Middle frontal gyrus (tissue), 1 donor: ENCODE measurements around the gene ELAVL2.

Experiments
- DNase-seq: peaks from one replicate; pipeline ENCODE4 v3.0.0-alpha.2; 2015; ENCODE audit warnings: low spot score; ENCODE audit errors: extremely low spot score

The ELAVL2 gene

GRCh38 chr9:23821375-23822181 lies 4.5 kb downstream of the ELAVL2 start:
- no peak for DNase-seq

- no peak for DNase-seq
Observed at GRCh38 chr9:23820451-23821374, 5.3 kb downstream of the ELAVL2 start.

GRCh38 chr9:23819403-23819802 lies 6.6 kb downstream of the ELAVL2 start:
- DNase-seq, result no peak

DNA sequence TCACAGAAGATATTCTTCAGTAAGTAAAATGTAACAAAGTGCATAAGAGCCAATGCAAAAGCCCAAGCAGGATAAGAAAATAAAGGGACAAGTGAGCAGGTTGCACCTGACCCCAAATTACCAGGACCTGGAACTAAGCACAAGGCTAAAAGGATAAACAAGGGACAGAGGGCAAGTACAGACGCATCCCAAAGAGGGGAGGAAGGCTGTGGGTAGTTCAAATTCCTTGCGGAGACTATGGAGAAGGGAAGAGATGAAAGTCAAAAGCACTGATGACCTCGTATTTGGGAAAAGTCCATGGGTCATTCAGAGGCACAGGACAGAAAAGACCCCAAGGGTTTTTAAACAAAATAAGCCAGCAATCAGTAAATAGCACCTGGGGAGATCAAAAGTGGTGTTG lies 11.8 kb downstream of the ELAVL2 start:
- no peak for DNase-seq

DNA sequence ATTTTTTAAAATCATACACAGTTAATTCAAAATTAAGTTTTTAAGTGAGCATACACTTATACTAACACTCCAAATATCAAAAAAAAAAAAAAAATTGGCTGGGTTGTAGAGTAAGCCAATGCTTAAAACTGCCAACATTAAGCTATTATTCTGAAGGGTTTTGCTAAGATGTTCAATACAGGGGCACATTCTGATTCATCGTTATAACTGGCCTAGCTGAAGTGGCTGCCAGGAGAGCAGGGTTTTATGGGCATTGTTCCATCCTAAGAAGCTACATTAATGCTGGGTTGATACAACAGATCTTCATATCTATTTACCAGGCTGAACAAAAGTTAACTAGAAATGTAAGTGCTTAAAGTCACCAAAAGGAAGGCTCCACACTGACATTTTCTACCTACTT lies 13.4 kb downstream of the ELAVL2 start:
- DNase-seq, result no peak

- DNase-seq, result no peak
Observed at GRCh38 chr9:23811633-23812032, 14.4 kb downstream of the ELAVL2 start.

DNA sequence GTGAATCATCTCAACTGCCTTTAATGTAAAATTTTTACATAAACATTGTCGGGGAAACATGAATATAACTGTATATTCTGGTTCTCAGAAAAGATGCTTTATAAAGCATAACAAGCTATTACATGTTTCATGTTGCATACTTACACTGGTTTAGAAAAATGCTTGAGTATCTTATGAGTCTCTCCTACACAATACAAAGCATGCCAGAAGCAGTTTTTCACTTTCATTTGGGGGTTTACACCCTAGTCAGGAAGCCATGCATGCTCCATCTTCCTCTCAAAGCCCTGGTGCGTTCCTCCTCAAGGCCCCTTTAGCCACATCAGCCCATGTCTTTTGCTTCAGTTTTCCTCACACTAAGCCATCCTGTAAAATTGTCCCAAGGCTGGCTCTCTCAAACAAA lies 22.8 kb downstream of the ELAVL2 start:
- DNase-seq, result no peak

DNA sequence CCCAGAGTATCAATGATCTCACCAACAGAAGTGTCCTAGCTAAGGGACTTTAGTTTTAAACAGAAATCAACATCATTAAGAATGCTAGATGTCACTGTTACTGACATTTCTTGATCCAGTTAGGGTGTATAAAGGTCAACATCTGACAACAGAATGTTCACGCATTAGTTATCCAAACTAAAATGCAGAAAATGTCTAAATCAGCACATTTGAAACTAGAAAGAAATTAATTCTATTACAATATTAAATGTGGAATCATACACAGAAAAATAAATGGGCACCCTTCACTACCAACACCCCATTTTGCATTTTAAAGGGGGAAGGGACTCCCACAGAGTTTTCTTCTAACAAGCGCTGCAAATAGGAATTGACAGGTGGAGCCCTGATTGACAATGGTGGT lies 24.5 kb downstream of the ELAVL2 start:
- DNase-seq, result no peak

DNA sequence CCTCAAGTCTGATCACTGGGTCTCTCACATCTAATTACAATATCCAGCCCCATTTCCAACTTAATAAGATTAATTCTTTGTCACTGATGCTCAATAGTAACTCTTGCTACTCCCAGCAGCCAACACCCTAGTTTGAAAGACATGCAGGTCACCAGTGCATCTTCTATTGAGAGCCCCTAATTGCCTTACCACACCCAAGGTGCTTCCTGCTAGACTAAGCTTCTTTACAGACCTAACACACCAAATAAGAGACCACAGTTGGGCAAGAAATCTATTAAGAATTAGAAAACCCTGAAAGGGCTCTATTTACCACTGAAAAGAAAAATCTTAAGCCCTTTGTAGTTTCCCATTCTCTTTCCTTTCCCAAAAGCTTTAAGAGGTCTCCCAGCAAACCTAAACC lies 26.5 kb downstream of the ELAVL2 start:
- DNase-seq, result no peak

- no peak for DNase-seq
Observed at GRCh38 chr9:23798325-23798724, 27.7 kb downstream of the ELAVL2 start.

DNA sequence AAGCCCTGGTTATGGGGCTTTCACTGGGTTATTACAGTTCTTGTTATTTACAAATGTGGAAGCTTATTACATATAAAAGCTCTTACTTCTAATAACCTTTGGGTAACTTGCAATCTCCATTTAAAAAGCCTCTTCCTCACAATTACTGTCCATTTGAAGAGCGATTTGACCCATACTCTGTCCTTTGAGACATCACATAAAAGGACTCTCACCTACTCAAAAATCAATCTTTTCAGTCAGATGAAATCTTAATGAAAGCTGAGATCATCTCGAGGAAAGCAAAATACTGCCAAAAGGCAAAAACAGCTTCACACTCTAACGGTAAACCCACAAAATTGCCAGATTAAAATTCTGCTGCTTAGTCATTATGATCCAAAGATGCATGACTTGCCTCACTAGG lies 29.8 kb downstream of the ELAVL2 start:
- no peak for DNase-seq

- DNase-seq, result no peak
Observed at GRCh38 chr9:23790351-23791260, 35.4 kb downstream of the ELAVL2 start.

DNA sequence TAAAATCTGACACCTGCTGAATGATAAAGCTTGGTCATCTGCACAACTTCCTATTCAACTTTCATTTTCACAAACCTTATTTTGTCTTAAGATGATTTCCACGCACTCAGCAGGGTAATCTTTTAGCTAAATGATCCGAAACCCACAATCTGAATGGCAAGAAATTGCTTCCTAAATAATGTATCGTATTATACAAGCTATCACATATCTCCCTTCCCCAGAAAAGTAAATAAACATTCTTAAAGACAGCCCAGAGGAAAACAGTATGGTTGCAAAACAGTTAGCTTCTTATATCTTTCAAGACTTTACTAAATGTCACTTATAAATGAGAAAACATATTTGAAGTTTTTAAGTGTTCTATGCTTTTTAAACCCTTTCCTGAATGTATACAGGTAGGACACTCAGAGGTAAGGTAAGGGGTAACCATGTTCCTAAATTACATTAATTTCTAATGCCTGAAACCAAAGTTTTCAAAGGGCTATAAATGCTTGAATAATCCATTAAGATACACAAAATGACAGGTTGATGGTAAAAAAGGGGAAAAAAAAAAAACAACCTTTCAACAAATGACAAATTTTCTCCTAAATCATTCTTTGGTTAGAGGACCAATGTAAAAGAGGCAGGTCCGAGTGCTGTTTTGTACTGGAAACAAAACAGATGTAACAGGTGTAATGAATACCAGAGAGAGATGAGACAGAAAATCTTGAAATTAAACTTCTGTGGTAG lies 36.3 kb downstream of the ELAVL2 start:
- DNase-seq, result no peak

DNA sequence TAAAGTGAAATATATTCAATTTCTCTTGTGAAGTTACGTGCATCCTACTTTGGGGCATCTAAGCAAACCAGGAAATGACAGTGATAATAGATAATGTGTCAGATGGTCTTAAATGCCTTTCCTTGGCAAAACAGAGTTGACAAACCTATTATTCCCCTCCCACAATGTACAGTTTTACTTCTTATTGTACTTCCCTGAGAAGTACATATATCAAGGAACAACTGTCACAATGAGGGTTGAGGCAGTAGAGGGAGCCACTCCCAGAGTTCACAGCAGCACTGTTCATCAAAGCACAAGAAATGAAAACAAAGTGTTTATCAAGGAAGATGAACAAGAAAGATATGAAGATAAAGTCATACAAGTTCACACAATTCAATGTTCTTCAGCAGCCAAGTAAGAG lies 41.1 kb downstream of the ELAVL2 start:
- DNase-seq, result no peak

DNA sequence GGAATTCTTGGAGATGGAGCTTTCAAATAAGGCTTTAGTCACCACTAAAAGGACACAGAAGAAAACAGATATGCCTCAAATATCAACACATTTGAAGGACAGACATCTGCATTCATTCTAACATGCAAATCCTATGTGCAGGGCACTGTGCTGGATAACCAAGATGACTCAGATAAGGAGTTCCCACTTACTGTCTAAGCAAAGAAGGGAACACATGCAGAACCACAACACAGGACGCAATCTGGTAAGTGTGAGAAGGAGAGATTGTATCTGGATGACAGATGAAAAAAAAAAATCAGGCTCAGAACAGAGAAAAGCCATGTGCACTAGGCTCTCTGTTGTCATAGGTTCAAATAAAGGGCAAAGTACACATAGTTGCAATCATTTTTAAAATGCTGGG lies 42.5 kb downstream of the ELAVL2 start:
- DNase-seq, result no peak

GRCh38 chr9:23779220-23779619 lies 46.8 kb downstream of the ELAVL2 start:
- DNase-seq, result no peak

- no peak for DNase-seq
Observed at GRCh38 chr9:23777328-23777727, 48.7 kb downstream of the ELAVL2 start.

DNA sequence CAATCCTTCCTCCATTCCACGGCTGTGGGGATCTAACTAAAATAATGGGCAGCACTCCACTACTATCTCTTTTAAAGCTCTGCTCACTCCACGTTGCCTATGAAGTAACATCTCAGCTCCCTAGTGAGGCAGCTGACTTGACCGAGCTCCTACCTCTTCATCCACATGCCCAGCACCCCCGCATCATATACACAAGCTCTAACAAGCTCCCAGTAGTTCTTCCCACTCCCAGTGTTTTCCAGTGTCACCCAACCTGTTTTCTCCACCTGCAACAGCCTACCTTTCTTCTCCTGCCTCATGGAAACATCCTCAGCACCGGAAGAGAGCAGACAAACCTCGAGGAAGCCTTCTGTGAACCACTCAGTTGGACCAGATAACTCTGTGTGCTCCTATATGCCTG lies 50.5 kb downstream of the ELAVL2 start:
- no peak for DNase-seq

- no peak for DNase-seq
Observed at GRCh38 chr9:23774266-23774665, 51.8 kb downstream of the ELAVL2 start.

GRCh38 chr9:23772385-23772783 lies 53.7 kb downstream of the ELAVL2 start:
- no peak for DNase-seq
